Left forelimb (tissue), 1 donor: Measurements from ENCODE around the gene ZNF385C.
A peak's percentile ranks its signal among the peaks of the same experiment; 100 is the strongest.
"Not testable (repeated sequence)": the region's sequence is repeated elsewhere in the genome, so short reads cannot be mapped to it uniquely, and the experiment has no call there.

ENCODE experiments used
- DNase-seq: peaks from one replicate; pipeline ENCODE4 v3.0.0-alpha.2; 2018; ENCODE audit warnings: low spot score

ZNF385C gene

DNA sequence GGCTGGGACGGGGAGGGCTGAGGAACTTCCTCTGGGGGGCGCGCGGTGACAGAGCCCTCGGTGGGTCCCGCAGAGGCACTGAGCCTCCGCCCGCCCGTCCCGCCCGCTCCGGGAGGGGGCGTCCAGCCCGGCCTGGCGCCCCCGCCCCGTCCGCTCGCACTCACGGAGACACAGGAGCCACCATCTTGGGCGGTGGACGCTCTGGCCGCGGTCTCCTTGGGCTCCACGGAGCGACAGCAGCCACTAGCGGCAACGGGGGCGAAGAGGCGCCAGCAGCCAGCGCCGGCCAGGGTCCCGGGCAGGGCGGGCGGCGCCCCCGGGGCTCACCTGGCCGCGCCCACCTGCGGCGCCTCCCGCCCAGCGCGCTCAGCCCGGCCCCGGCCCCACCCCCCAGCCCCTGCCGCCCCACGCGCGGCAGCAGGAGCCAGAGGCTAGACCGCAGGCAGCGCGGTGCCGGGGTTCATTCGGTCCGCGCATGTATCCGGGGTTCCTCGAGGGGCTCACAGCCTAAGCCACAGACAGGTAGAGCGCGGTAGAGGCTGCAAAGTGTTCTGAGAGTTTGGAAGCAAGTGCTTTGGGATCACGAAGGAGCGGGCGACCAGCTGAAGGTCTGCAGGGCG is 47.8 kb downstream of the ZNF385C start, which contains the start of gene C17orf113:
Gene C17orf113, minus strand, starts transcription at position 209 of the 620 bp plus-strand sequence. CDS start 7,225 bp downstream, outside the sequence.
- peak; percentile 79 for DNase-seq

DNA sequence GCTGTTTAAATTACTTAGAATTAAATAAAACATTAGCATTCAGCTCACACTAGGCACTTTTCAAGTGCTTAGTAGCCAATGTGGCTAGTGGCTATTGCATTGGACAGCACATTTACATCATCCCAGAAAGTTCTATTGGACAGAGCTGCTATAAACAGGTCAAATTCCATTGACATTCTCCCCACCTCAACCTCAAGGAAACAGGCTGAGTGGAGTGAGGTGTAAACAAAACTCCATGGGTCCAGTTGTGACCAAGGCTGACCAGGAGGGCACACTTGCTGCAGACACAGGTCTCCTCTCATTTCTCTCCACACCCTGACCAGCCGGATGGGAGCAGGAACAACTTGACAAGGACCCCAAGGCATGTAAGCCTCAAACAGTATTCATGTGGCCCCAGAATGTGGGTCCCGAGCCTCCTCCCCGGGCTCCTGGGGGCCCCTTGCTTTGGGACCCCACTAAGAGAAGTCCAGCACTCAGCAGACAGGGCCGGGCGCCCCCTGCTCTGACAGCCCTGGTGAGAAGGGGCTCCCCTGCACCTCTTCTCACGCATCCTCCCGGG is 48.4 kb downstream of the ZNF385C start:
- DNase-seq, result no peak

DNA sequence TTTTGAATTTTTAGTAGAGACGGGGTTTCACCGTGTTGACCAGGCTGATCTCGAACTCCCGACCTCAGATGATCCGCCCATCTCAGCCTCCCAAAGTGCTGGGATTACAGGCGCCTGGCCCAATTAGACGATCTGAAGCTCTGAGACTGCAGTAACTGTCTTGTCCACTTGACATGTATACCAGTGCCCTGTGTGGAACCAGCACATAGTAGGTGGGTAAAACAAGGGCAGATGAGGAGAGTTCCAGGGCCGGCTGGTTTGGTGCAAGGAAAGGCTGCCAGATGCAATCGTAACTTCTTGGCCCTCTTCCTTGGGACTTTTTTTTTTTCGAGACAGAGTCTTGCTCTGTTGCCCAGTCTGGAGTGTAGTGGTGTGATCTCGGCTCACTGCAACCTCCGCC is 50.9 kb downstream of the ZNF385C start:
- no peak for DNase-seq

DNA sequence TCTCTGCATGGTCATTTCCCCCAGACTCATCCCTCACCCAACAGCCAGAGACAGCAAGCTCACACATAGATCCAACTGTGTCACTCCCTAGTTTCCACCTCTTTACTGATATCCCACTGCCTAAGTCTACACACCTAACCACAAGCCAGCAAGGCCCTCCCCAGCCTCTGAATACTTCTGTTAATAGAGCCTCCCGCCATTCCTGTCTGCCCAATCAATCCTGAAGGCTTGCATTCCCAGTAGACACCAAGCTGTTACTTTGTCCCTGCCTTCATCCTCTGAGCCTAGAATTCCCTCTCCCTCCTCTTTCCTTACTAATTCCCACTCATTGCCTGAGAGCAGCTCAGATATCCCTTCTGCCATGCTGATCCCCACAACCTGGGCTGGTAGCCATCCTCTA is 52.6 kb downstream of the ZNF385C start:
- no peak for DNase-seq

DNA sequence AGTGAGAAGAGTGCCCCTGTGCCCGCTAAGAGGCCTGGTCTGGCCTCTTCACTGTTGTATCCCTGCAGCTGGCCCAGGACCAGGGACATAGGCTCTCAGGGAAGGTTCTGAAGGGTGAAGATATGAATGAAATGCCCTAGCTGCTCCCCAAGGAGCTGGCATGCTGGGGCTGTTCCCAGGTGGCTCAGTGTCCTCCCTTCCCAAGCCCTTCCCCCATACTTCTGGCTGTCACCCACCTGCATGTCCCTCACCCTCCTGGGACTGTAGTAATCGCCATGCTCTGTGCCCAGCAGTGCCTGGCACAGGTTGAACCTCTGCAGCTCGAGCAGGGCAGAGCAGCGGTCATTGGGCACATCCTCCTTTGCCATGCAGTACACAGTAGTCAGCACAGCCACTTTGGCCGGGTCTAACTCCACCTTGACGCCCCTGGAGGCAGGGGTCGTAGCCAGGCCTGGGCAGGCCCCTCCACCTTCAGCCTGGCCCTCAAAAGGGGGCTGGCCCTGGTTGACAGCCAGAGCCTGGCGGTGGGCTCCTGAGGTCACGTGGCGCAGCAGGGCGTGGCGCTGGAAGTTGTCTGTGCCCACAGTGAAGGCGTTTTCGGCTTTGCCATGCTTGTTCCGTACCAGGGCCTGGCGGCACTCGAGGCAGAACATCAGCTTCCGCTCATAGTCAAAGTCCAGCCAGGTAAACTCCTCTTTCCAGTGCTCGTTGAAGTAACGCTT is 55.5 kb downstream of the ZNF385C start:
- DNase-seq, result no peak

DNA sequence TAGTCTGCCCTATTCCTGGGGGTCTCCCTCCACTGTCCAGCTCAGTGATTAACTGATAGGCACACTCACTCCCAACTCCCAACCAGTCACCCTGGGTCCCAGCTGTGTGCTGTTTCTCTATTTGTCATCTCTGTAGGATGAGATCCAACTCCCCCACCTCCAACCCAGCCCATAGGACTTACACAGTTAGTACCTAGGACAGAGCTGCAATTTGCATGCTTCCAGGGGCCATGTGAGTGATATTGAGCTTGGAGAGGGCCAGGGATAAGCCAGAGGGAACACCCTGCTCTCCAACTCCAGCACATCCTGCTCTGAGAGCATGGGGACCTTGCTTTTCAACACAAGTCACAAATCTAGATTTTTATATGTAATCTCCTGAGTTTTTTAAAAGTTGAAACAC is 56.7 kb downstream of the ZNF385C start:
- DNase-seq, result no peak

DNA sequence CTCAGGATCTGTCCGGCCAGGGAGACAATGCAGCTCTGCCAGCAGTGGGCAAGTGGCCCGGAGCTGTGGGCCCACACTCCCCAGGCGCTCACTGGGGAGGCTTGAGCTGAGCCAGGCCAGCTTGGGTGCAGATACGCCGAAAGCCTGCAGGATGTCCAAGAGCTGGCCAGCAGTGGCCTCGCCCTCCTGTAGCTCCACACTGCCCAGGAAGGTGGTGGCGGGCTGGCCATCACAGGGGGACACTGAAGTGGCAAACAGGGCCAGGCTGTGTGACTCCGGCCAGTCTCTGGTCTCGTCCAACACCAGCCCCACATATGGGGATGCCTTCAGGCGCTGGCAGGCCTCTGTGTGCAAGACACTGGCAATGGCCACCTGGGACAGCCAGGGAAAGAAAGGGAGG is 57.5 kb downstream of the ZNF385C start:
- DNase-seq, result no peak

DNA sequence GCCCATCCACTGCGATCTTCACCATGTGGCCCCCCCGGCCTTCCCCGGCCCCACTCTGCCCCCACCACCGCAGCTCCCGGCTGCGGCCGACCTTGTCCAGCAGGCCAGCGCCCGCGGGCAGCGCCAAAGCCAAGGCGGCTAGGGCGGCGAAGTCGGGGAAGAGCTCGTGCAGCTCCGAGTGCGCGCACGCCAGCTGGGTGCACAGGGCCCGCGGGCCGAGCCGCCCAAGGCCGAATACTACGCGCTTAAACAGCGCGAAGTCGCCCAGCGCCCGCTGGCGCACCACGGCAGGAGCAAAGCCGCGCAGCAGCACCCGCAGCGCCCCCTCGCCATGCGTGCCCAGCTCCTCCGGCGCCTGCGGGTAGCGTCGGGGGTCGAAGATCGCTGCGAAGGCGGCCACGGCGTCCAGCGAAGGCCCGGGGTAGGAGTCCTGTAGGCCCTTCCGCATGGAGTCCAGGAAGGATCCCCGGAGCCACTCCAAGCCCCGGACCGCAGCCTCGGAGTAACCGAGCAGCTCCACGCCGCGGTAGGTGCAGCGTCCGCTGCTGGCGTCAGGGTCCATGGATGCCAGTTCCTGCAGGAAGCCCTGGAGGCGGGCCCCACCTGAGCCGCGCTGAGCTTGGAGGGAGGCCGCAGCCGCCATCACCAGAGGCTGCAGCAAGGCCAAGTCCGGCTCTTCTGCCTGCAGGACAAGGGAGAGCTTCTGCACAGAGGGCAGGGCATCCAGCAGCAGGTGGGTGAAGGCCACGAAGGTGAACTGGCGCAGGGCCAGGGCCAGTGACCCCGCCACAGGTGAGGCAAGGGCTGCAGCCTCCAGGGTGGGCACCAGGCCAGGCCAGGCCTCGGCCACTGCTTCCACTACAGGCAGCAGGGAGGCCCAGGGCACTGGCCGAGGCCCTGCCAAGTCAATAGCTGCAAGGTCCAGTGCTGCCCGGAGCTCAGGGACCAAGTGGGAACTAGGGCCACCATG is 58.2 kb downstream of the ZNF385C start:
- DNase-seq, result no peak

DNA sequence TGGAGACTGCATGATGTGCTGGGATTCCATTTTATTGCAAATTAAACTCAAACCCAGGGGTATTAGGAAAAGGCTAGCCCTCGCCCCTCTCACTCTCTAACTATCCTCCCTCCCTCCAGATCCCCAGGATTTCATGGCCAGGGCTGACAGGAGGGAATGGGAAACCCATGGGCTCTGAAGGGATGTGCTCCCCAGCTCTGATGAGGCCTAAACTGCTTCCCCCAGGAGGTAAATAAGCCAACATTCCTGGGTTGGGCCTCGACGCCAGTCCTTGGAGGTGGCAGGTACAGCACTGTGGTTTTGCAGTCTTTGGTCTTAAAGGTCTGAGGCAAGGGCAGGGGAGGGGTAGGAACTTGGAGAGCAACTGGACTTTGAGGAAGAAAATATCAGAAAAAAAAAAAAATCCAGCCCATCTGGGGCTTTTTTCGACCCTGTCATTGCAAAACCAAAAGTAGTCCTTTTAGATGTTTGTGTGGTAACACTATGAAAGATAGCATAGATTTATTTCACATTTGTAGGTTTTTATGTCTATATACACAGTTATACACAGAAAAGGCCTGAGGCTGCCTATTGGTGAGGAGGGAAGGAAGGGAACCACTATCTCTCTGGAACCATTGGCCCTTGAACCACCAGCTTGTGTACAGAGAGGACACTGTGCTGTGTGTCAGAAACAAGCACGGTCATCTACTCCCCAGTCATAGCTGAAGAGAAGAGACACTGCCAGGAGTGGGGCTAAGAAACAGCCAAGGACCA is 59.9 kb downstream of the ZNF385C start:
- no peak for DNase-seq

DNA sequence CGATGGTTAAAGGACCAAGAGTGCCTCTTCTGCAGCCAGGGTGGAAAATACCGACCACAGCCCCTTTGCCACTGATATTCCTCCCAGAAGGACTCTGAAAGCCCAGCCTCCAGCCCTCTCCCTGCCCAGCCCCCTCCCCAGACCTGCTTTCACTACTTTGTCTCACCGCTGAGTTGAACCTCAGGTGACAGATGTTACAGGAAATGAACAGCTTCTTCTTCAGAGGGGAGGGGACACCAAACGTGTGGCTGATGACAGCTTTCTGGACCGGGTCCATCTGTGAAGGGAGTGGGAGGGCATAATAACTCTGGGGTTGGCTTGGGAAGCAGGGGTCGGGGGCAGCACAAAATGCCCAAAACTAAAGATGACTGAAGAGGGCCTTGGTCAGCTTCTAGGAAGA is 64.2 kb downstream of the ZNF385C start:
- no peak for DNase-seq

DNA sequence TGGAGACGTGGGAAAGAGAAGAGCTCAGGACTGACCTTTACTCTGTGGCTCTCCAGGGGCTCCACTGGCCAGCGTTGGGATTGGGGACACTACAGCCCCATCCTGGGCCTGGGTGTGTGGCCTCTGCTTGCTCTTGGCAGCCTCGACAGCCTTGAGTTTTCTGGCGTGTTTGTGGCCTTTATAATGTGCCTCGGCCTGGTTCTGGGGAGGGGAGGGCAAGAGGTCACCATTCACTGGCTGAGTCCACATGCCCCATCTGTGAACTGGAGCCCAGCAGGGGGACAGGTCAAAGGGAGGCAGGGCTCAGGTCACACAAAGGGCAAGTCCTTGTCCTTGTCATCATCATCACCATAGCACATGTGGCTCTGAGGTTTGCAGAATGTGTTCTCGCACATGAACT is 66.7 kb downstream of the ZNF385C start:
- no peak for DNase-seq

DNA sequence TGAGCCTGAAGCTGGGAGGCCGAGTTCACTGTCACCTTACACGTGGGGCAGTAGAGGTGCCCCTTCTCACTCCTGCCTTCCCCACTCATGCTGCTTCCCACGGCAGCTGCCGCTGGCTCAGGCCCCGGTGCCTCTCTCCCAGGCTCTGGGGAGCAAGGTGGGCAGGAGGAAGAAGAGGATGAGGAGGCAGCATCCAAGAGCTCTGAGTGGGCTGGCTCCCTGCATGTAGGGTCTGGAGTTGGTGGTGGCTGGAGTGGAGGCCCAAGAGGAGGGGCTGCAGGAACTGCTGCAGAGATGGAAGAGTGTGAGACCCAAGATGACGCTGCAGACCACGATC is 69.5 kb downstream of the ZNF385C start:
- DNase-seq, result no peak

DNA sequence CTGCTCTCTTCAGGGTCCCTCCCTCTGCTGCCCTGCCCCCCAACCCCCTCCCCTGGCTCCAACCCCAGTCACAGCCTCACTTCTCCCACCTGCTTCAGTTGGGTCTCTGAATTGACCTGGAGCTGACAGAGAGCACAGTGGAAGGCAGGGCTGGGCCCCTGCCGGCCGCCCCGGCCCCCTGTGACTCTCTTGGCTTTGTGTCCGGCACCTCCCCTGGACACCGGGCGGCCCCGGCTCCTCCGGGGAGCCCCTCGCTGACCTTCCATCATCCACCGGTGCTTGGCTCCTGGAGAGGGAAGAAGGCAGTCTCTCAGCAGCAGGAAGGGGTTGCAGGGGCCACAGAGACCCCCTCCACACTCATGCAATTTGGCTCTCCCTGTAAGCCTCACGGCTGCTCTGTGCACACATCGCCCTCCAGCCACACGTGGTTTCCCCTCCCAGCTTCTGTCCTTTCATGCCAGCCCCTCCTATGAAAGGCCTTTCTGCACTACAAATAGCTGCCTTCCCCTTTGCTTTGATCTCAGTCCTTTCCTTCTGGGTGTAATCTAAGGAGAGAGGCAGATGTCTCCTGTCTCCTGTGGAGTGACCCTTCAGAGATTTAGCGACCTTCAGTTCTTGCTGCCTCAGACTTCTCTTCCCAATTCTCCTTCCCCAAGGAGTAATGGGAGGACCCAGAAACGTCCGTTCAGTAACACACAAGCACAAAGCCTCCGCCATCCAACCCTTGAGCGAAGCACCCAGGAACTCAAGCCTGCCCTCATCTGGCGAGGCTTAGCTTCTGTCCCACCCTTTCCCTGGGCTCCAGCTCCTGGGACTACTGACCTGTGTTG is 70.1 kb downstream of the ZNF385C start:
- no peak for DNase-seq

DNA sequence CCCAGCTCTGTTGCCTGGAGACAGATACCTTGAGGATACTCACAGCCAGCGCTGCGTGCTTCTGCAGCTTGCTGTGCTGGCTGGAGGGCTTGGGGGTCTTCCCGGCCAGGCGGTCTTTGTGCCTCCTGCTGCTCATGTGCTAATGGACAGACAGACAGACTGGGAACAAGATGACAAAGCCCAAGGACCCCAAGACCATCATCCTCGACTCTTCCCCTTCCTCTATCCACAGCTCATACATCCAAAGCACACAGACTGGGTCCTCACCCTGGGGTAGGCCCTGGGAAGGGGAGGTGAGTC is 70.7 kb downstream of the ZNF385C start:
- DNase-seq, result no peak

DNA sequence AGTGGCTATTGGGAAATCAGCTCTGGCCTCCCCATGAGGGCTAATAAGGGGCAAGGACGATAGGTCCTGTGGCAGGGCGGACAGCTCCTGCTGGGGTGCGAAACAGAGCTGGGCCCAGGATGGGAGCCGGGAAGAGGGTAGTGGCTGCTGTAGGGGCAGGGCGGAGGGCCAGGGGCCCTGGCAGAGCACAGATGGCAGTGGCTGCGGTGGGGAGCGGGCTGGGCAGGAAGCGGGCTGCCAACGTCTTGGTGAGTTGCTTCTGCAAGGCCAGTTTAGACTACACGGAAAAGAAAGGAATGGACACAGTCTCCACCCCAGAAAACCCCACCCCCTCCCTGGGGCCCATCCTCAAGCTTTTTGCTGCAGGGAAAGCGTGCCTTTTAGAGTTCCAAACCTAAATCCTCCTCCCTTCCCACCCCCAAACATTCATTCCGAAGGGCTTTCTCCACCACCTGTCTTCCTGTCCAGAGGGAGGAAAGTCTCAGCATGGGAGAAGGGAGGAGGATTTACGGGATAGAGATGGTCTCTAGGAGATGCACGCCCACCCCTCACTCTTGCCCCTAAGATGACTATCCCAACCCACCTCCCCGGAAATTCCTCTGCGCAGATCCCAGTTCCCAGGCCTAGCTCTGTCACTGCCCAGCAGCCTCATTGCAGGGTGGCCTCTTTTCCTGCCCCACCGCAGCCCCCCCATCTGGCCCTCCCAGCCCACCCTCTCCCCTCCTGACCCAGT is 71.2 kb downstream of the ZNF385C start:
- no peak for DNase-seq

DNA sequence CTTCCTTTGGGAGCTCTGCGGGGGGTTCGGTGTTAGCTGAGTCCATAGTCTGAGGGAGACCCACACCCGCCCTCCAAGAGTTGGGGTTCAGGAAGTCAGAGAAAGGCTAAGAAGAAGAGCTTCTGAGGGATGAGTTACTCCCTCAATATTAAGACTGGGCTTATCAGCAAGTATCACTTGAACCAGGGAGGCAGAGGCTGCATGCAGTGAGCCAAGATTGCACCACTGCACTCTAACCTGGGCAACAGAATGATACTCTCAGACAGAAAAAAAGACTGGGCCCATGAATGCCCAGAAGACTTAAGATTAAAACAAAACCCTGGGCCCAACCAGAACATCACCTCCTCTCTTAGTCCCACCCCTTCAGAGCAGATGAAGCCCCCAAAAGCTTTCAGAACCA is 72.3 kb downstream of the ZNF385C start:
- DNase-seq, result no peak

DNA sequence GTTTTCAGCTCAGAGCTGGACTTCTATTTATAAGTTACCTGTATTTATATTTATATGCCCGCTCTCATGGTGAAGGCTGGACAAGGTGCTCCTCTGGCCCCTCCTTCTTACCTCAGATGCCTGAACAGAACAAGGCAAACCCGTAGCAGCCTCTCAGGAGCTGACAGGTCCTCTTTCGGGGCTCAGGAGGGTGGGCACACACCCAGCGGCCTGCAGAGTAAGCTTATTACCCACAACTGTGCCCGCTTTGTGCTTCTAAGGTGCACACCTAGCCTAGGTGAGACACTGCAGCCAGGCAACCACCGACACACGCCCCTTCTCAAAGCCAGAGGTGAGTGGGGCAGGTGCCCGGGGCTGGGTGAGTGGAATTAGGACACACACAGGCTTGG is 73.1 kb downstream of the ZNF385C start:
- no peak for DNase-seq

DNA sequence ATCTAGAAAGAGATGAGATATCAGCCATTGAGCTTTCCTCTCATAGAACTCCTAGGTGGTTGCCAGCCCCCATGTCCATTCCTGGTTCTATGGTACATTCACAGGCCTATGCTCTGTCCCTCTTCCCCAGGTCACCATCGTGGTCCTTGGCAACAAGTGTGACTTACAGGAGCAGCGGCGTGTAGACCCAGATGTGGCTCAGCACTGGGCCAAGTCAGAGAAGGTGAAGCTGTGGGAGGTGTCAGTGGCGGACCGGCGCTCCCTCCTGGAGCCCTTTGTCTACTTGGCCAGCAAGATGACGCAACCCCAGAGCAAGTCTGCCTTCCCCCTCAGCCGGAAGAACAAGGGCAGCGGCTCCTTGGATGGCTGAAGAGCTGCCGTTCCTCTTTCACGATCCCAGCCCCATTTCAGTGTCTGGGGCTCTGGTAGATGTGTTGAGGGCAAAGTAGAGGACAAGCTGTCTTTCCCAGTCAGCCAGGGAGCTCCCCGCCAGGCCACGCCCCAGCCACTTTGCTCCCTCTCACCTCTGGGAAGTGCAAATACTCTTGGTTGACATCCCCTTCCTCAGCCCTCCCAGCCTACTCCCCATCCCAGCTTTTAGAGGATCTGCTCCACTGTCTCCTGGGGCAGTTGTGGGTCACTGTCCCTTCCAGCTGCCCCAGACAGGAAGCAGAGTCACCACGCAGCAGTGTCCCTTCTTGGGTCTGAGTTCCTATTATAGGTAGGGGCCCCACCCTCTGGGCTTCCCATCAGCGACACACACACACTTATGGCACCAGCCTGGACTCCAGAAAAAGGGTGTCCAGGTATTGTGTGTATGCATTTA is 74.5 kb downstream of the ZNF385C start:
- no peak for DNase-seq

DNA sequence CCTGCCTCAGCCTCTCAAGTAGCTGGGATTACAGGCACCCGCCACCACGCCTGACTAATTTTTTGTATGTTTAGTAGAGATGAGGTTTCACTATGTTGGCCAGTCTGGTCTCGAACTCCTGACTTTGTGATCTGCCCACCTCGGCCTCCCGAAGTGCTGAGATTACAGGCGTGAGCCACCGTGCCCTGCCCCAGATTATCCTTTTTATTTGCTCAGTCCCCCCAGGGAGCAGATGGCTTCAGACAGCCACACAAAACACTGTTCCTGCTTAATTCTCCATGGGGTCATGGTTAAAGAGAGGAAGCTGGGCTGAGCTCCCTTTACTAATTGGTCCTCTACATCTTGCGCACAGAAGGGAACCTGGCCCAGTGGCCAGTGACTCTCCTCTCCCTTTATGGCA is 77.4 kb downstream of the ZNF385C start:
- not testable (repeated sequence) for DNase-seq
